ENCODE measurements around the gene GPSM1. TPM values are rescaled to one million over a fixed set of nuclear protein-coding genes. Genes with fewer than 3 reads are reported as not detected.

GPSM1 gene
- total RNA-seq, 1 experiment from 2014 or later = 24.7 TPM

- no peak overlapping the region for H3K4me2 ChIP-seq (ENCODE audit: insufficient read depth, insufficient read length, low read length)
- no peak overlapping the region for H3K23ac ChIP-seq (ENCODE audit: insufficient read length, low read depth, low read length)
- Mint-ChIP-seq H3K36me3 (ENCODE audit: insufficient read depth in 1 of 3, low read depth in 3 of 3) (peaks cover 0 to 10% (median 0%) of the 10 kb centered on the region in 3 experiments; a peak in 3 of 7 replicates), H3K4me3 (peak overlapping the region; percentile 64 to 82; a peak in 4 of 5 replicates), H3K27me3 (ENCODE audit: low read depth) (peaks cover 1% of the 10 kb centered on the region; the same call in 1 of the 2 replicates), H3K27ac (no peak overlapping the region), H3K4me1 (peaks cover 3 to 5% of the 10 kb centered on the region in 2 experiments; a peak in 1 of 4 replicates), H3K9me3 (no peaks in the 10 kb centered on the region)
- no peak overlapping the region for H2AK5ac ChIP-seq (ENCODE audit: insufficient read length, low read length)
- H3K4ac ChIP-seq (ENCODE audit: low read depth, low read length) = no peak overlapping the region
- no peaks in the 10 kb centered on the region for H3K4me1 ChIP-seq (ENCODE audit: insufficient read depth, low read length)
- H3K27ac ChIP-seq (ENCODE audit: insufficient read length, low read depth, low read length) = no peak overlapping the region
- H3K56ac ChIP-seq (ENCODE audit: insufficient read length, low read depth, low read length) = no peak overlapping the region
- H3K9ac ChIP-seq (ENCODE audit: extremely low read depth, insufficient read length, low read length) = no peak overlapping the region
- H4K8ac ChIP-seq (replicated peaks; ENCODE audit: insufficient read length, low read depth, low read length) = no peak overlapping the region
- no peak overlapping the region for H2AFZ ChIP-seq (ENCODE audit: low read length)
- no peak overlapping the region for H3T11ph ChIP-seq (ENCODE audit: low read length)
- no peaks in the 10 kb centered on the region for H3K9me3 ChIP-seq (ENCODE audit: control insufficient read depth, low read depth, low read length)
- H2BK12ac ChIP-seq (ENCODE audit: insufficient read length, low read depth, low read length) = no peak overlapping the region
- no peaks in the 10 kb centered on the region for H3K27me3 ChIP-seq (ENCODE audit: insufficient read depth, low read length)
- peak; percentile 4; the same call in 1 of the 3 replicates for TF ChIP-seq CTCF (conservative IDR thresholded peaks at IDR 0.05)
- no peak for DNase-seq
- no peak overlapping the region for H2BK5ac ChIP-seq (ENCODE audit: insufficient read length, low read length)
- no peak overlapping the region for H4K5ac ChIP-seq (ENCODE audit: insufficient read length, low read depth, low read length)
- H3K23me2 ChIP-seq (ENCODE audit: insufficient read length, low read depth, low read length, poor library complexity, severe bottlenecking) = no peaks in the 10 kb centered on the region
- no peak overlapping the region for H3K14ac ChIP-seq (ENCODE audit: insufficient read depth, low read length)
- no peaks in the 10 kb centered on the region for H4K20me1 ChIP-seq (ENCODE audit: control insufficient read depth, insufficient read depth, insufficient read length)
- WGBS (ENCODE audit: extremely low coverage, insufficient read length, low lambda C conversion rate) = no CpG with 5 or more reads among the region's 54 CpGs
- H3K79me2 ChIP-seq (ENCODE audit: insufficient read depth, low read length) = no peaks in the 10 kb centered on the region
- no peaks in the 10 kb centered on the region for H3K79me1 ChIP-seq (ENCODE audit: insufficient read depth, low read depth, low read length, poor library complexity, severe bottlenecking)
- H4K91ac ChIP-seq (ENCODE audit: insufficient read length, low read depth, low read length) = no peak overlapping the region
- H2BK20ac ChIP-seq (ENCODE audit: low read depth, low read length, poor library complexity, severe bottlenecking) = no peak overlapping the region
- H2BK120ac ChIP-seq (ENCODE audit: low read depth, low read length, poor library complexity, severe bottlenecking) = no peak overlapping the region
- H3K18ac ChIP-seq (ENCODE audit: insufficient read length, low read depth, low read length) = no peak overlapping the region
- no peak overlapping the region for H2BK15ac ChIP-seq (ENCODE audit: low read depth, low read length)
These were observed 36.8 kb downstream of the GPSM1 start for GRCh38 chr9:136363949-136364748.
